Left hindlimb (tissue), 1 donor: ENCODE results near the gene ANKRD2.
"Not testable (repeated sequence)": the region's sequence is repeated elsewhere in the genome, so short reads cannot be mapped to it uniquely, and the experiment has no call there.

ENCODE experiments used
- DNase-seq: peaks from one replicate; pipeline ENCODE4 v3.0.0-alpha.2; 2018

The ANKRD2 gene

GRCh38 chr10:97572214-97572989 is at the start of gene ANKRD2:
TSS of gene ANKRD2 (plus strand) at chr10:97572779. CDS start at chr10:97572789, 10 bp downstream.
- peak; percentile 68 for DNase-seq

GRCh38 chr10:97522937-97523336 is 49.6 kb upstream of the ANKRD2 start:
- DNase-seq, result no peak

GRCh38 chr10:97525086-97525485 is 47.5 kb upstream of the ANKRD2 start:
- no peak for DNase-seq

GRCh38 chr10:97525683-97526110 is 46.9 kb upstream of the ANKRD2 start:
- DNase-seq, result no peak

- not testable (repeated sequence) for DNase-seq
These were observed 43.7 kb upstream of the ANKRD2 start for GRCh38 chr10:97528876-97529275.

GRCh38 chr10:97529685-97530465 is 42.7 kb upstream of the ANKRD2 start:
- DNase-seq, result no peak

- DNase-seq, result no peak
These were observed 41.1 kb upstream of the ANKRD2 start for GRCh38 chr10:97531401-97531986.

GRCh38 chr10:97532935-97533671 is 39.5 kb upstream of the ANKRD2 start:
- DNase-seq, result peak; percentile 76

GRCh38 chr10:97533888-97534287 is 38.7 kb upstream of the ANKRD2 start:
- no peak for DNase-seq

- DNase-seq, result no peak
These were observed 37.7 kb upstream of the ANKRD2 start for GRCh38 chr10:97534746-97535367.

GRCh38 chr10:97537186-97537869 is 35.3 kb upstream of the ANKRD2 start:
- no peak for DNase-seq

GRCh38 chr10:97538411-97538810 is 34.2 kb upstream of the ANKRD2 start:
- no peak for DNase-seq

- DNase-seq, result no peak
These were observed 33.7 kb upstream of the ANKRD2 start for GRCh38 chr10:97538839-97539238.

GRCh38 chr10:97539523-97540200 is 32.9 kb upstream of the ANKRD2 start:
- peak; percentile 77 for DNase-seq

GRCh38 chr10:97540669-97541500 is 31.7 kb upstream of the ANKRD2 start:
- DNase-seq, result no peak

GRCh38 chr10:97542169-97543024 is 30.2 kb upstream of the ANKRD2 start:
- DNase-seq, result peak; percentile 87

- DNase-seq, result peak; percentile 78
These were observed 29.5 kb upstream of the ANKRD2 start for GRCh38 chr10:97543025-97543546.

- DNase-seq, result no peak
These were observed 25.9 kb upstream of the ANKRD2 start for GRCh38 chr10:97546456-97547270.
